ENCODE results near the gene COMMD3. TPM values are rescaled to one million over a fixed set of nuclear protein-coding genes. Genes with fewer than 3 reads are reported as not detected.

Gene COMMD3
- total RNA-seq, 5 donors from 2014 or later (not counting 1 experiment from before 2014, with no cell fraction given): 25.2 to 57.2 (median 49.7) TPM

DNA sequence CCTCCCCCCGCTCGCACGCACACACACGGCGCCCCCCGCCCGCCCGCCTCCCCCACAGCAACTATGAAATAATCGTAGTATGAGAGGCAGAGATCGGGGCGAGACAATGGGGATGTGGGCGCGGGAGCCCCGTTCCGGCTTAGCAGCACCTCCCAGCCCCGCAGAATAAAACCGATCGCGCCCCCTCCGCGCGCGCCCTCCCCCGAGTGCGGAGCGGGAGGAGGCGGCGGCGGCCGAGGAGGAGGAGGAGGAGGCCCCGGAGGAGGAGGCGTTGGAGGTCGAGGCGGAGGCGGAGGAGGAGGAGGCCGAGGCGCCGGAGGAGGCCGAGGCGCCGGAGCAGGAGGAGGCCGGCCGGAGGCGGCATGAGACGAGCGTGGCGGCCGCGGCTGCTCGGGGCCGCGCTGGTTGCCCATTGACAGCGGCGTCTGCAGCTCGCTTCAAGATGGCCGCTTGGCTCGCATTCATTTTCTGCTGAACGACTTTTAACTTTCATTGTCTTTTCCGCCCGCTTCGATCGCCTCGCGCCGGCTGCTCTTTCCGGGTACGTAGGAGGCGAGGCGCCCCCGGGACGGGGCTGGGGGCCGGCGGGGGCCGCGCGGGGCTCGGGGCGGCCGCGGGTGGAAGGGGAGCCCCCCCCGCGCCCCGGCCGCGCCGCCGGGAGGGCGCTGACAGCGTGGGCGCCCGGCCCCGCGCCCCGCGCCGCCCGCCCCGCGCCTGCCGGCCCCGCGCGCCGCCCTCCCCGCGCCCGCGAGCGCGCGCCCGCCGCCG is 5.2 kb downstream of the COMMD3 start:
- DNase-seq (peak in 31 of 35 experiments; percentile 30 to 76 (median 53)), ATAC-seq (replicated peaks in 1 of 4) (peak; percentile 36 to 39 (median 38))
- H3K36me3 Mint-ChIP-seq: peaks cover 6% of the 10 kb centered on the region
- peaks cover 0 to 25% of the 10 kb centered on the region in 2 experiments for H3K27me3 ChIP-seq (replicated peaks in 1 of 2; ENCODE audit: control insufficient read depth in 2 of 2, extremely low read depth in 1 of 2, insufficient read depth in 2 of 2, low read length in 1 of 2)
- ChIA-PET CTCF (no interaction called here), POLR2A (interaction anchor here in 1 of 2 donors (0.7 kb wide), 1 partner anchor 41 kb away, joined by 3 read pairs; no protein-coding TSS in a partner anchor)
- peak overlapping the region; percentile 72 to 74 for H3K27ac Mint-ChIP-seq
- no peaks in the 10 kb centered on the region for H3K9me3 Mint-ChIP-seq
- WGBS (ENCODE audit: insufficient coverage): under 1% methylated on average over 93 of the region's 114 CpGs
- H3K9me3 ChIP-seq: no peaks in the 10 kb centered on the region
- H3K4me1 Mint-ChIP-seq: peaks cover 47 to 66% (median 62%) of the 10 kb centered on the region in 3 donors
- peaks cover 8 to 29% of the 10 kb centered on the region in 2 donors for H3K27me3 Mint-ChIP-seq
- peak overlapping the region; percentile 72 to 85 for H3K4me3 ChIP-seq (ENCODE audit: control insufficient read depth in 1 of 2, extremely low read depth in 1 of 2, low read length in 1 of 2)
- peak overlapping the region; percentile 52 for H3K27ac ChIP-seq (ENCODE audit: low read length)
- peaks cover 34 to 37% of the 10 kb centered on the region in 2 experiments for H3K4me1 ChIP-seq (ENCODE audit: control insufficient read depth in 1 of 2, extremely low read depth in 1 of 2, insufficient read depth in 2 of 2, low read length in 2 of 2)
- no peaks in the 10 kb centered on the region for H3K36me3 ChIP-seq (ENCODE audit: control insufficient read depth in 2 of 2, extremely low read depth in 1 of 2, insufficient read depth in 1 of 2, low read length in 1 of 2)
- peak overlapping the region; percentile 82 to 87 (median 84) for H3K4me3 Mint-ChIP-seq

DNA sequence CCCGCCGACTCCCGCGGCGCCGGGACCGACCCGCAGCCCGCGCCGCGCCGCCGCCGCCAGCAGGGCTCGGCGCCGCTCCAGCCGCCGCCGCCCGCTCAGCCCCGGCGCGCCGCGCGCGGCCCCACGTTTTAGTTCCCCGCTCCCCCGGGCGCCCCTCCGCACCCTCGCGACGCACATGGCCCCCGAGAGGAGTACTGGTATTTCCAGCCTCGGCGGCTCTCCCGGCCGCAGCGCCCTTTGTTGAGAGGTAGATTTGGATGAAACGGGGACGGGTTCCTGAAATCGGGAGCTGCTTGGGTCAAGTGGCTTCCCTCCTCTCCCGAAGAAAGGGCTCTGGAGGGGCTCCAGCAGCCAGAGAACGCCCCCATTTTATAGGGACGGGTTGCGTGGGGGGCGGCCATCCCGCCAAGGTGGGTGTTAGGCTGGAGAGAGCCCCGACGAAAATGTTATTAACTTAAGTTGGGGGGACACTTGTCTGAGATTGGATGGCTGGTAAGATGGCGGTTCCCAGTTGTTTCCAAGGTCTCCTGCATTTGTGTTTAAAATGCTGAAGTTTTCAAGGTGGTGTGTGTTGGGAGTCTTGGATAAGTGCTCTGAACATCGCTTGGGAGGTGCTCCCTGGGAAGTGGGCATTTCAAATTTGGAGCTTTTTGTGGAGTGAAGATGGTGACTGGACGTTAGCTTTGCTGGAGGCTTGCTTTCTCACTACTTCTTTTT is 5.9 kb downstream of the COMMD3 start:
- H3K9me3 Mint-ChIP-seq: no peaks in the 10 kb centered on the region
- POLR2A ChIA-PET: interaction anchor here in 1 of 2 donors (0.6 to 1.0 kb wide), 3 partner anchors 10 to 375 kb away, joined by 3 to 5 read pairs (median 4); no protein-coding TSS in a partner anchor
- DNase-seq (peak in 13 of 35 experiments; percentile 8 to 41 (median 29)), ATAC-seq (replicated peaks in 1 of 4) (peak in 1 of 4 experiments; percentile 4)
- H3K36me3 Mint-ChIP-seq: peaks cover 8% of the 10 kb centered on the region
- Histone ChIP-seq H3K4me3 (ENCODE audit: control insufficient read depth in 1 of 2, extremely low read depth in 1 of 2, low read length in 1 of 2) (peak overlapping the region; percentile 59 to 69), H3K36me3 (ENCODE audit: control insufficient read depth in 2 of 2, extremely low read depth in 1 of 2, insufficient read depth in 1 of 2, low read length in 1 of 2) (peaks cover 0 to 3% of the 10 kb centered on the region in 2 donors), H3K27ac (ENCODE audit: low read length) (peak overlapping the region; percentile 19), H3K4me1 (ENCODE audit: control insufficient read depth in 1 of 2, extremely low read depth in 1 of 2, insufficient read depth in 2 of 2, low read length in 2 of 2) (peaks cover 30 to 31% of the 10 kb centered on the region in 2 experiments), H3K9me3 (no peaks in the 10 kb centered on the region), H3K27me3 (replicated peaks in 1 of 2; ENCODE audit: control insufficient read depth in 2 of 2, extremely low read depth in 1 of 2, insufficient read depth in 2 of 2, low read length in 1 of 2) (peaks cover 0 to 20% of the 10 kb centered on the region in 2 experiments)
- under 1% methylated on average over 53 of the region's 57 CpGs for WGBS (ENCODE audit: insufficient coverage)
- CTCF ChIA-PET: interaction anchor here in 1 of 2 donors (0.6 to 1.3 kb wide), 2 partner anchors 18 to 68 kb away, joined by 3 read pairs; no protein-coding TSS in a partner anchor
- H3K4me1 Mint-ChIP-seq: peaks cover 47 to 66% (median 63%) of the 10 kb centered on the region in 3 donors
- peak overlapping the region; percentile 72 to 89 for H3K27ac Mint-ChIP-seq
- peak overlapping the region; percentile 82 to 90 (median 87) for H3K4me3 Mint-ChIP-seq
- H3K27me3 Mint-ChIP-seq: peaks cover 8 to 29% of the 10 kb centered on the region in 2 donors

DNA sequence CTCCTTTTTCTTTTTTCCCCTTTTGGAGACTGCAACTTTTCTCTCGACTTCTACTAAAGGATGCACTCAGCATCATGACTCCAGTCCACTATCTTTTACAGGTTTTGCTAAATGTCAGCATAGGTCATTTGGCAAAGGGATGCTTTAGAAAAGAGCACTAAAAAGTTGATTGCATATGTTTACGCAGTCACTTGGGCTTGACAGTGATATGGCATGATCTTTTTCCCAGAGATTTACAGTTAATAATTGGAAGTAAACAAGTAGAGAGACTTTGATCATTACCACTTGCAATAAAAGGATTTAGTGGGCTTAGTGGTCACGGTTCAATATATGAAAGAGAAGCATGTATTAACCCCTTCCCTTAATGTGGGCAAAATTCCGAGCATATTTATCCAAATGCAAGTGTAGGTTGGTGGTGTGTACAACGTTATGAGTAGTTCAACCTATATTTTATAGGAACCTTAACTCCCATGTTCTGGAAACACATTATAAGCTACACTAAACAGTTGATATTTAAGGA is 6.5 kb downstream of the COMMD3 start:
- no peaks in the 10 kb centered on the region for H3K9me3 ChIP-seq
- ATAC-seq (replicated peaks in 1 of 4): no peak
- H3K27me3 ChIP-seq (replicated peaks in 1 of 2; ENCODE audit: control insufficient read depth in 2 of 2, extremely low read depth in 1 of 2, insufficient read depth in 2 of 2, low read length in 1 of 2): peaks cover 0 to 20% of the 10 kb centered on the region in 2 experiments
- Mint-ChIP-seq H3K27me3 (peaks cover 8 to 32% of the 10 kb centered on the region in 2 donors), H3K36me3 (peaks cover 12% of the 10 kb centered on the region), H3K4me3 (peak overlapping the region; percentile 82 to 90 (median 87)), H3K9me3 (no peaks in the 10 kb centered on the region), H3K27ac (peak overlapping the region; percentile 72 to 89), H3K4me1 (peaks cover 45 to 61% (median 58%) of the 10 kb centered on the region in 3 donors)
- peaks cover 0 to 3% of the 10 kb centered on the region in 2 donors for H3K36me3 ChIP-seq (ENCODE audit: control insufficient read depth in 2 of 2, extremely low read depth in 1 of 2, insufficient read depth in 1 of 2, low read length in 1 of 2)
- H3K4me3 ChIP-seq (ENCODE audit: control insufficient read depth in 1 of 2, extremely low read depth in 1 of 2, low read length in 1 of 2): peak overlapping the region; percentile 59 to 69
- CTCF ChIA-PET: interaction anchor here in 1 of 2 donors (0.6 to 1.3 kb wide), 2 partner anchors 18 to 69 kb away, joined by 3 read pairs; no protein-coding TSS in a partner anchor
- H3K4me1 ChIP-seq (ENCODE audit: control insufficient read depth in 1 of 2, extremely low read depth in 1 of 2, insufficient read depth in 2 of 2, low read length in 2 of 2): peaks cover 29 to 30% of the 10 kb centered on the region in 2 experiments
- no CpG with 5 or more reads among the region's 5 CpGs for WGBS (ENCODE audit: insufficient coverage)
- POLR2A ChIA-PET: interaction anchor here in 1 of 2 donors (0.6 to 1.0 kb wide), 4 partner anchors 9 to 763 kb away, joined by 3 to 5 read pairs (median 4); no protein-coding TSS in a partner anchor
- DNase-seq: peak in 1 of 35 experiments; percentile 14
- no peak overlapping the region for H3K27ac ChIP-seq (ENCODE audit: low read length)

DNA sequence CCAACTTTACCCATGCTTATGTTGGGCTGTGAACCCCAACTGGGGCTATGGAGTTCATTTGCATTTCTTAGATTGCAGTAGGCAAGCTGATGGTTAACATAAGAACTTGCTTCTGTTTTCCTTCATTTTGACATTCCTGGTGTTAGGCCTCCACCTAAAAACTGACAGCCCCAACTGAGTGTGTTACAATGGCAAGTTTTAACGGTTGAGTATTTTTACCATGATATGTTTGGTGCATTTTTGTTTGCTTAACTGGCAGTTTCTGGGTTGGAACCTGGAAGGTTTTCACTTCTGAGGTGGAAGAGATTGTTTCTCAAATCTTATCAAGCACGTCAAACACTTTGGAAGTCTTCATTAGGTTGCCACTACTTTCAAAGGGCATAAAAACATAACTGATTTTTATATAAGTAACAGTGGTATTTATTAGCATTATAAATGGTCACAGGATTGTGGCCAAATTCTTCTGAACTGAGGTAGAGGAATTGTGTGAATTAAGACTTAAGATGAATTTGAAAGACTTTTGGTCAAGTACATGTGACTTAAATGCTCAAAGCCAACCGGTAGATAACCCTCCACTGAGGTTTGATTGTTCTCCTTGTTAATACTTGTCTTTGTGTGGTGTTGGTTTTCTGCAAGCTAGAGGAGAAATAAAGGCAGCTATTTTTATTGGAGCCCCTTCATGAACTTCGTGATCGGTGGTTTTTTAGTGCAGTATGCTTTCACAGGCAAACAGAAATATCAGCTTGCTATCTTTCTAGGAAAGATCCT is 7.5 kb downstream of the COMMD3 start:
- ATAC-seq (replicated peaks in 1 of 4): no peak
- H3K9me3 ChIP-seq: no peaks in the 10 kb centered on the region
- peak in 1 of 35 experiments; percentile 11 for DNase-seq
- H3K27ac ChIP-seq (ENCODE audit: low read length): no peak overlapping the region
- H3K27me3 ChIP-seq (replicated peaks in 1 of 2; ENCODE audit: control insufficient read depth in 2 of 2, extremely low read depth in 1 of 2, insufficient read depth in 2 of 2, low read length in 1 of 2): peaks cover 0 to 20% of the 10 kb centered on the region in 2 experiments
- Mint-ChIP-seq H3K9me3 (no peaks in the 10 kb centered on the region), H3K4me3 (peak overlapping the region; percentile 82 to 90 (median 87)), H3K27me3 (peaks cover 8 to 28% of the 10 kb centered on the region in 2 donors), H3K36me3 (peaks cover 13% of the 10 kb centered on the region), H3K4me1 (peaks cover 45 to 52% (median 51%) of the 10 kb centered on the region in 3 donors), H3K27ac (peak overlapping the region; percentile 89)
- ChIA-PET POLR2A (interaction anchor here in 1 of 2 donors (0.7 kb wide), 1 partner anchor 12 kb away, joined by 3 read pairs; no protein-coding TSS in a partner anchor), CTCF (interaction anchor here in 1 of 2 donors (0.8 kb wide), 1 partner anchor 325 kb away, joined by 3 read pairs; no protein-coding TSS in a partner anchor)
- 93% methylated on average over 3 of the region's 5 CpGs for WGBS (ENCODE audit: insufficient coverage)
- peaks cover 0 to 3% of the 10 kb centered on the region in 2 donors for H3K36me3 ChIP-seq (ENCODE audit: control insufficient read depth in 2 of 2, extremely low read depth in 1 of 2, insufficient read depth in 1 of 2, low read length in 1 of 2)
- H3K4me3 ChIP-seq (ENCODE audit: control insufficient read depth in 1 of 2, extremely low read depth in 1 of 2, low read length in 1 of 2): no peak overlapping the region
- peaks cover 29 to 30% of the 10 kb centered on the region in 2 experiments for H3K4me1 ChIP-seq (ENCODE audit: control insufficient read depth in 1 of 2, extremely low read depth in 1 of 2, insufficient read depth in 2 of 2, low read length in 2 of 2)

DNA sequence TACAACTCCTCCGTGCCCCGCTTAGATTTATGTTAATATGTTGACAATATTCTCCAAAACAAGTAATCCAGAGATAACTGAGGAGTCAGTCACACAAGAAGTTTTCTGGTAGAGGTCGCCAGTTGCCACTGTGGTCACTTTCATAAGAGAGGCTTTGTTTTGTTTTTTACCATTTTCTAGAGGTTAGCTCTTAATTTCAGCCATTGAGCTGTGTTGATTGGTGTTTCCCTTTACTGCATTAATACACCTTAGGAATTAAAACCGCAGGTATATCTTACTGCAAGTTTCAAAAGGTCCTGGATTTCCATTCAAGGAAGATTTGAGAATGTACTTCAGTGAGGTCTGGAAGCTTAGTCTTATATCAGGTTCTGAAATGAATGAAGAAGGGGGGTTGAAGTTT is 8.2 kb downstream of the COMMD3 start:
- DNase-seq (peak in 1 of 35 experiments; percentile 16), ATAC-seq (replicated peaks in 1 of 4) (no peak)
- Histone ChIP-seq H3K9me3 (no peaks in the 10 kb centered on the region), H3K36me3 (ENCODE audit: control insufficient read depth in 2 of 2, extremely low read depth in 1 of 2, insufficient read depth in 1 of 2, low read length in 1 of 2) (peaks cover 0 to 8% of the 10 kb centered on the region in 2 donors), H3K4me1 (ENCODE audit: control insufficient read depth in 1 of 2, extremely low read depth in 1 of 2, insufficient read depth in 2 of 2, low read length in 2 of 2) (peaks cover 27 to 30% of the 10 kb centered on the region in 2 experiments), H3K4me3 (ENCODE audit: control insufficient read depth in 1 of 2, extremely low read depth in 1 of 2, low read length in 1 of 2) (peak overlapping the region; percentile 62 to 83), H3K27ac (ENCODE audit: low read length) (peak overlapping the region; percentile 58), H3K27me3 (replicated peaks in 1 of 2; ENCODE audit: control insufficient read depth in 2 of 2, extremely low read depth in 1 of 2, insufficient read depth in 2 of 2, low read length in 1 of 2) (peaks cover 0 to 20% of the 10 kb centered on the region in 2 experiments)
- peak overlapping the region; percentile 75 to 89 for H3K27ac Mint-ChIP-seq
- H3K36me3 Mint-ChIP-seq: peaks cover 17% of the 10 kb centered on the region
- H3K4me3 Mint-ChIP-seq: peak overlapping the region; percentile 82 to 87 (median 86)
- WGBS (ENCODE audit: insufficient coverage): no CpG with 5 or more reads among the region's 4 CpGs
- peaks cover 45 to 49% (median 48%) of the 10 kb centered on the region in 3 donors for H3K4me1 Mint-ChIP-seq
- peaks cover 8 to 27% of the 10 kb centered on the region in 2 donors for H3K27me3 Mint-ChIP-seq
- POLR2A ChIA-PET: interaction anchor here in 1 of 2 donors (0.7 kb wide), 2 partner anchors 8 to 11 kb away, joined by 3 read pairs; partner anchors contain the start of gene COMMD3
- CTCF ChIA-PET: interaction anchor here (0.6 to 0.9 kb wide), 3 partner anchors 313 to 665 kb away, joined by 3 to 4 read pairs (median 3); no protein-coding TSS in a partner anchor
- peaks cover 0 to under 1% (median 0%) of the 10 kb centered on the region in 3 donors for H3K9me3 Mint-ChIP-seq
